Activated CD8-positive, alpha-beta T cell treated with anti-CD3 and anti-CD28 coated beads for 36 hours (primary cell): ENCODE results near the gene IFI27L2. TPM values are rescaled to one million over a fixed set of nuclear protein-coding genes. Genes with fewer than 3 reads are reported as not detected.

ENCODE experiments used
- ATAC-seq: fragments of 200-7000 bp; cut with Tn5 transposase; one replicate; pipeline ENCODE4 v1.10.0; 2021; ENCODE audit warnings: mild to moderate bottlenecking, moderate library complexity
- CTCF ChIA-PET: fragments of 350-600 bp; sonication (Branson Sonifier 250); formaldehyde crosslinking; loops from one replicate; lab custom pipeline; 2021; ENCODE audit warnings: antibody characterized with exemption; lab: Charles Lee
- POLR2A ChIA-PET: fragments of 350-600 bp; sonication (Branson Sonifier 250); formaldehyde crosslinking; loops from one replicate; lab custom pipeline; 2021; ENCODE audit warnings: antibody characterized with exemption; lab: Charles Lee
- DNase-seq: peaks from one replicate; pipeline ENCODE4 v3.0.0-alpha.2; 2020
- H3K27ac Mint-ChIP-seq: one replicate; pipeline ENCODE4 v1.8.0; 2021; ENCODE audit warnings: mild to moderate bottlenecking, mixed read lengths
- H3K27me3 Mint-ChIP-seq: one replicate; pipeline ENCODE4 v1.8.0; 2021; ENCODE audit warnings: mixed read lengths
- H3K36me3 Mint-ChIP-seq: one replicate; pipeline ENCODE4 v1.8.0; 2021; ENCODE audit warnings: low read depth, mixed read lengths
- H3K4me1 Mint-ChIP-seq: one replicate; pipeline ENCODE4 v1.8.0; 2021; ENCODE audit warnings: low read depth, mixed read lengths
- H3K4me3 Mint-ChIP-seq: one replicate; pipeline ENCODE4 v1.8.0; 2021; ENCODE audit warnings: mild to moderate bottlenecking, moderate library complexity, mixed read lengths
- H3K9me3 Mint-ChIP-seq: one replicate; pipeline ENCODE4 v1.8.0; 2021; ENCODE audit warnings: mixed read lengths
- CTCF ChIP-seq: fragments of 200-600 bp; IDR thresholded peaks from one replicate; pipeline ENCODE4 v1.8.0; 2022; ENCODE audit warnings: antibody characterized with exemption, mild to moderate bottlenecking
- intact Hi-C: fragments of 100-400 bp; cut with micrococcal nuclease; formaldehyde crosslinking; loops from one replicate; pipeline ENCODE4 v1.10.0; 2022
- total RNA-seq, 2 experiments: library from RNA; stranded (reverse); gene quantifications; one replicate each; pipeline ENCODE4 v1.2.3, GENCODE V29; 2021

IFI27L2 gene
- total RNA-seq, 2 experiments from 2014 or later: 43.0 to 44.5 TPM

GRCh38 chr14:94172545-94172944, 43.1 kb upstream of the IFI27L2 start:
- DNase-seq: no peak
- peak overlapping the region; percentile 71 for H3K4me3 Mint-ChIP-seq
- H3K4me1 Mint-ChIP-seq: peaks cover 15% of the 10 kb centered on the region
- no peak overlapping the region for H3K27ac Mint-ChIP-seq
- ChIA-PET CTCF (interaction anchor here (3.4 to 4.1 kb wide), 2 partner anchors 36 kb away, joined by 21 to 25 read pairs; no protein-coding TSS in a partner anchor), POLR2A (no interaction called here)
- TF ChIP-seq CTCF: no peak
- peaks cover 30% of the 10 kb centered on the region for H3K27me3 Mint-ChIP-seq
- H3K36me3 Mint-ChIP-seq: no peaks in the 10 kb centered on the region
- no peak for ATAC-seq
- intact Hi-C loops: no loop called here
- no peaks in the 10 kb centered on the region for H3K9me3 Mint-ChIP-seq

DNA sequence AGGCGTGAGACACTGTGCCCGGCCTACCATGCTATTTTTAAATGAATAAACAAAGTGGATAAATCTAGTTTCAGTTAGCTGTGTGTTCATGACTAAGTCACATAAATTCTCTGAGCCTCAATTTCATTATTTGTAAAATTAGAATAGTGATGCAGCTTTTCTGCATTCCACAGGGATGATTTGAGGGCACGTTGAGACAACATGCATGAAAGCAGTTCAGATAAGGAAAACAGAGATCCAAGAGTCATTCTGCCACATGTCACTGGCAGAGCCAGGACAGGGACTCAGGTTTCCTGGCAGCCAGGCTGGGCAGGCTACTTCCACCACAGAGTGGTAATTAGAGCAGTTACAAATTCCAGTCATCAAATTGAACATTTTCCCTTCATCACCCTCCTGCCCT, 41.8 kb upstream of the IFI27L2 start:
- no peak for ATAC-seq
- H3K36me3 Mint-ChIP-seq: no peaks in the 10 kb centered on the region
- no peak for DNase-seq
- peaks cover 22% of the 10 kb centered on the region for H3K27me3 Mint-ChIP-seq
- no peak overlapping the region for H3K4me3 Mint-ChIP-seq
- CTCF ChIA-PET: interaction anchor here (0.8 to 4.1 kb wide), 5 partner anchors 9 to 135 kb away, joined by 3 to 21 read pairs (median 9); no protein-coding TSS in a partner anchor
- no peaks in the 10 kb centered on the region for H3K9me3 Mint-ChIP-seq
- no peak for TF ChIP-seq CTCF
- intact Hi-C loops: no loop called here
- H3K27ac Mint-ChIP-seq: no peak overlapping the region
- H3K4me1 Mint-ChIP-seq: peaks cover 15% of the 10 kb centered on the region
- POLR2A ChIA-PET: no interaction called here

DNA sequence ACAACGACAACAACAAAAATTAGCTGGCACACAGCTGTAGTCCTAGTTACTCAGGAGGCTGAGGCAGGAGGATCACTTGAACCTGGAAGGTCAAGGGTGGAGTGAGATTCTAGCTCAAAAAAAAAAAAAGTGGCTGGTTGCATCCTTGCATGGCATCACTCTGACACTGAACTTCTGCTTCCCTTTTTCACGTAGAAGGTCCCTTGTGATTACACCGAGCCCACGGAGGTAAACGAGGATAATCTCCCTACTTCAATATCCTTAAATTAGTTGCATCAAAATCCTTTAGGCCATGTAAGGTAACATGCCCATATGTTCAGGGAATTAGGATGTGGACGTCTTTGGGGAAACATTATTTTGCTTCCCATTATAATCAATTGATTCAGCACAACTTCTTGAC, 40.7 kb upstream of the IFI27L2 start:
- intact Hi-C loops: no loop called here
- H3K27ac Mint-ChIP-seq: no peak overlapping the region
- no peaks in the 10 kb centered on the region for H3K36me3 Mint-ChIP-seq
- no peak overlapping the region for H3K4me3 Mint-ChIP-seq
- DNase-seq: no peak
- POLR2A ChIA-PET: no interaction called here
- no peak for TF ChIP-seq CTCF
- peaks cover 8% of the 10 kb centered on the region for H3K4me1 Mint-ChIP-seq
- CTCF ChIA-PET: interaction anchor here (0.9 to 4.1 kb wide), 6 partner anchors 8 to 134 kb away, joined by 4 to 21 read pairs (median 10); no protein-coding TSS in a partner anchor
- no peaks in the 10 kb centered on the region for H3K9me3 Mint-ChIP-seq
- no peak for ATAC-seq
- peaks cover 13% of the 10 kb centered on the region for H3K27me3 Mint-ChIP-seq

- peaks cover 23% of the 10 kb centered on the region for H3K4me1 Mint-ChIP-seq
- no peak for ATAC-seq
Observed at GRCh38 chr14:94165744-94166143, 36.3 kb upstream of the IFI27L2 start.

More at GRCh38 chr14:94165744-94166143, 36.3 kb upstream of the IFI27L2 start:
- CTCF ChIA-PET: interaction anchor here (2.6 kb wide), 1 partner anchor 29 kb away, joined by 10 read pairs; no protein-coding TSS in a partner anchor
- POLR2A ChIA-PET: no interaction called here
- H3K27me3 Mint-ChIP-seq: no peaks in the 10 kb centered on the region
- intact Hi-C loops: no loop called here
- H3K4me3 Mint-ChIP-seq: no peak overlapping the region
- H3K36me3 Mint-ChIP-seq: no peaks in the 10 kb centered on the region
- no peak for DNase-seq
- H3K27ac Mint-ChIP-seq: no peak overlapping the region
- no peaks in the 10 kb centered on the region for H3K9me3 Mint-ChIP-seq
- no peak for TF ChIP-seq CTCF
